Left ventricle myocardium inferior (tissue), 1 donor: Measurements from ENCODE around the gene UBTD2. TPM values are rescaled to one million over a fixed set of nuclear protein-coding genes. Genes with fewer than 3 reads are reported as not detected.

Experiments used
- DNase-seq: peaks from one replicate; pipeline ENCODE4 v3.0.0-alpha.2; 2020
- H3K27ac ChIP-seq: fragments of 200-600 bp; replicated peaks from 2 replicates; pipeline ENCODE4 v1.8.0; 2021
- H3K27me3 ChIP-seq: fragments of 200-600 bp; 2 replicates; pipeline ENCODE4 v1.8.0; 2021; ENCODE audit warnings: low read depth
- H3K36me3 ChIP-seq: fragments of 200-600 bp; 2 replicates; pipeline ENCODE4 v1.8.0; 2021
- H3K4me1 ChIP-seq: fragments of 200-600 bp; 2 replicates; pipeline ENCODE4 v1.8.0; 2021
- H3K4me3 ChIP-seq: fragments of 200-600 bp; 2 replicates; pipeline ENCODE4 v1.8.0; 2021; ENCODE audit warnings: mild to moderate bottlenecking, moderate library complexity
- H3K9me3 ChIP-seq: fragments of 200-600 bp; replicated peaks from 2 replicates; pipeline ENCODE4 v1.8.0; 2021
- CTCF ChIP-seq: fragments of 200-600 bp; IDR thresholded peaks from 2 replicates; pipeline ENCODE4 v1.8.0; 2021; ENCODE audit warnings: antibody characterized with exemption, mild to moderate bottlenecking, borderline replicate concordance
- intact Hi-C: fragments of 100-400 bp; cut with micrococcal nuclease; formaldehyde crosslinking; loops from one replicate; pipeline ENCODE4 v1.11.0; 2022
- total RNA-seq: library from RNA; stranded (reverse); fragmentation: NEBNext Ultra II Directional; extraction: Animal tissue kit (Norgen Biotek cat#: 25700); gene quantifications from one replicate; pipeline ENCODE4 v1.2.1, GENCODE V29; 2021
- donor health status: DM: no; HTN: yes; CAD: no; lungs with severe emphysema.

UBTD2 gene
- total RNA-seq, 1 donor from 2014 or later: 7.6 TPM

GRCh38 chr5:172311026-172311425, 27.5 kb upstream of the UBTD2 start:
- Histone ChIP-seq H3K27me3 (no peaks in the 10 kb centered on the region), H3K36me3 (no peaks in the 10 kb centered on the region), H3K27ac (no peak overlapping the region), H3K4me1 (no peaks in the 10 kb centered on the region), H3K4me3 (no peak overlapping the region), H3K9me3 (peaks cover 3% of the 10 kb centered on the region)
- DNase-seq: no peak
- intact Hi-C loops: no loop called here
- TF ChIP-seq CTCF: no peak

- H3K4me1 ChIP-seq: no peaks in the 10 kb centered on the region
- H3K27ac ChIP-seq: no peak overlapping the region
- no peaks in the 10 kb centered on the region for H3K36me3 ChIP-seq
- H3K9me3 ChIP-seq: peaks cover 16% of the 10 kb centered on the region
- no peak overlapping the region for H3K4me3 ChIP-seq
- DNase-seq: no peak
- no peak for TF ChIP-seq CTCF
- no peaks in the 10 kb centered on the region for H3K27me3 ChIP-seq
- intact Hi-C loops: no loop called here
These were observed 21.8 kb upstream of the UBTD2 start for GRCh38 chr5:172305380-172305779.

GRCh38 chr5:172303572-172304335, 20.2 kb upstream of the UBTD2 start:
- H3K9me3 ChIP-seq: peaks cover 16% of the 10 kb centered on the region
- intact Hi-C loops: no loop called here
- no peak for TF ChIP-seq CTCF
- H3K27me3 ChIP-seq: no peaks in the 10 kb centered on the region
- no peak overlapping the region for H3K4me3 ChIP-seq
- no peak overlapping the region for H3K27ac ChIP-seq
- H3K4me1 ChIP-seq: no peaks in the 10 kb centered on the region
- H3K36me3 ChIP-seq: no peaks in the 10 kb centered on the region
- no peak for DNase-seq

- Histone ChIP-seq H3K4me1 (no peaks in the 10 kb centered on the region), H3K27me3 (no peaks in the 10 kb centered on the region), H3K36me3 (no peaks in the 10 kb centered on the region), H3K27ac (no peak overlapping the region), H3K4me3 (no peak overlapping the region), H3K9me3 (peaks cover 16% of the 10 kb centered on the region)
- TF ChIP-seq CTCF: no peak
- intact Hi-C loops: no loop called here
- no peak for DNase-seq
These were observed 19.6 kb upstream of the UBTD2 start for GRCh38 chr5:172303162-172303561.

- intact Hi-C loops: no loop called here
- Histone ChIP-seq H3K27ac (no peak overlapping the region), H3K27me3 (no peaks in the 10 kb centered on the region), H3K4me3 (no peak overlapping the region), H3K9me3 (peaks cover 16% of the 10 kb centered on the region), H3K36me3 (no peaks in the 10 kb centered on the region), H3K4me1 (no peaks in the 10 kb centered on the region)
- TF ChIP-seq CTCF: no peak
- DNase-seq: no peak
These were observed 18.6 kb upstream of the UBTD2 start for GRCh38 chr5:172302047-172302710.
